Airway epithelial cell (primary cell): ENCODE results near the gene KLHDC8A. TPM values are rescaled to one million over a fixed set of nuclear protein-coding genes. Genes with fewer than 3 reads are reported as not detected.

Source experiments
- total RNA-seq: library from RNA; depleted of rRNA; stranded (reverse); fragments of >200 nt; gene quantifications from 2 replicates; pipeline ENCODE4 v1.2.3, GENCODE V29; 2015

Gene KLHDC8A
- total RNA-seq, result 0.14 TPM in 1 of 2 replicates, not detected in the other

GRCh38 chr1:205356440-205357139 is at the start of gene KLHDC8A:
Gene KLHDC8A (minus strand): TSS chr1:205356922. CDS start chr1:205343604, 13,318 bp downstream.

GRCh38 chr1:205321162-205321958 is 35.4 kb downstream of the KLHDC8A start, which contains the start of gene NUAK2:
Gene NUAK2 (minus strand): TSS chr1:205321745. CDS start chr1:205321628, 117 bp downstream.

Other genes starting within 250 kb of the KLHDC8A start
- 7.6 and 10.2 TPM in 2 replicates for gene RBBP5, start 234.9 kb downstream of the KLHDC8A start, total RNA-seq
- 7.2 and 8.9 TPM in 2 replicates for gene DSTYK, start 145.2 kb downstream of the KLHDC8A start, total RNA-seq
- 4.3 and 4.7 TPM in 2 replicates for gene TMCC2, start 129.0 kb downstream of the KLHDC8A start, total RNA-seq
- gene NUAK2, start 35.2 kb downstream of the KLHDC8A start, total RNA-seq, result 14.3 and 18.8 TPM in 2 replicates
- 1.4 TPM in 1 of 2 replicates, not detected in the other for gene LEMD1, start 65.1 kb upstream of the KLHDC8A start, total RNA-seq
- 1.3 and 1.5 TPM in 2 replicates for gene BLACAT1, start 99.1 kb upstream of the KLHDC8A start, total RNA-seq
- 10.3 and 15.0 TPM in 2 replicates for gene CDK18, start 147.7 kb upstream of the KLHDC8A start, total RNA-seq